ENCODE results near the gene DLG2.

The DLG2 gene

GRCh38 chr11:83572581-83573496, 2054.3 kb downstream of the DLG2 start:
- DNase-seq, result no peak

GRCh38 chr11:83571302-83571701, 2055.8 kb downstream of the DLG2 start:
- no peak for DNase-seq

- DNase-seq, result no peak
Observed at GRCh38 chr11:83569134-83569805, 2057.9 kb downstream of the DLG2 start.

- DNase-seq, result no peak
Observed at GRCh38 chr11:83568516-83568915, 2058.6 kb downstream of the DLG2 start.

- DNase-seq, result no peak
Observed at GRCh38 chr11:83566950-83567349, 2060.2 kb downstream of the DLG2 start.

- DNase-seq, result no peak
Observed at GRCh38 chr11:83564870-83565269, 2062.3 kb downstream of the DLG2 start.

GRCh38 chr11:83558281-83558680, 2068.9 kb downstream of the DLG2 start:
- DNase-seq, result no peak

GRCh38 chr11:83557653-83558052, 2069.5 kb downstream of the DLG2 start:
- DNase-seq, result no peak

GRCh38 chr11:83554876-83555275, 2072.3 kb downstream of the DLG2 start:
- DNase-seq, result no peak

GRCh38 chr11:83549984-83550667, 2077.0 kb downstream of the DLG2 start:
- no peak for DNase-seq

GRCh38 chr11:83546368-83546767, 2080.8 kb downstream of the DLG2 start:
- no peak for DNase-seq

- DNase-seq, result no peak
Observed at GRCh38 chr11:83545494-83546260, 2081.5 kb downstream of the DLG2 start.

- no peak for DNase-seq
Observed at GRCh38 chr11:83544846-83545245, 2082.3 kb downstream of the DLG2 start.

- no peak for DNase-seq
Observed at GRCh38 chr11:83543706-83544439, 2083.3 kb downstream of the DLG2 start.

- no peak for DNase-seq
Observed at GRCh38 chr11:83542861-83543260, 2084.3 kb downstream of the DLG2 start.

GRCh38 chr11:83540728-83541127, 2086.4 kb downstream of the DLG2 start:
- DNase-seq, result no peak

GRCh38 chr11:83540112-83540675, 2086.9 kb downstream of the DLG2 start:
- no peak for DNase-seq

- DNase-seq, result no peak
Observed at GRCh38 chr11:83538286-83538685, 2088.9 kb downstream of the DLG2 start.

- no peak for DNase-seq
Observed at GRCh38 chr11:83537131-83537610, 2090.0 kb downstream of the DLG2 start.

- no peak for DNase-seq
Observed at GRCh38 chr11:83533166-83533565, 2094.0 kb downstream of the DLG2 start.

GRCh38 chr11:83528877-83529276, 2098.3 kb downstream of the DLG2 start:
- DNase-seq, result no peak

GRCh38 chr11:83528225-83528624, 2098.9 kb downstream of the DLG2 start:
- DNase-seq, result no peak

Data from activated CD4-positive, alpha-beta T cell treated with anti-CD3 and anti-CD28 coated beads, Interleukin-2, amount 50 U/mL, for 1 hour (primary cell).